Neural cell (in vitro differentiated cells): Measurements from ENCODE around the gene SEC22A.

ENCODE experiments used
- EP300 ChIP-seq: fragments of 450-650 bp; conservative IDR thresholded peaks from 2 replicates; pipeline ENCODE4 v1.6.1; 2014; ENCODE audit warnings: antibody characterized with exemption, mild to moderate bottlenecking, moderate library complexity; ENCODE audit not compliant: poor library complexity, severe bottlenecking
- EZH2 ChIP-seq: fragments of 200-600, 300-800 bp; shearing (Covaris generic), sonication (generic); IDR thresholded peaks from 2 replicates; pipeline ENCODE4 v1.6.1; 2014; ENCODE audit warnings: antibody characterized with exemption, low read length, borderline replicate concordance, mild to moderate bottlenecking; ENCODE audit not compliant: insufficient read depth, poor library complexity, severe bottlenecking
- MXI1 ChIP-seq: fragments of 450-650 bp; conservative IDR thresholded peaks from 2 replicates; pipeline ENCODE4 v1.6.1; 2014; ENCODE audit warnings: antibody characterized with exemption, mild to moderate bottlenecking; ENCODE audit not compliant: poor library complexity, severe bottlenecking
- POLR2AphosphoS5 ChIP-seq: IDR thresholded peaks from 2 replicates; pipeline ENCODE4 v1.6.1; 2012
- RAD21 ChIP-seq: fragments of 450-650 bp; conservative IDR thresholded peaks from 2 replicates; pipeline ENCODE4 v1.6.1; 2014; ENCODE audit warnings: antibody characterized with exemption, mild to moderate bottlenecking, moderate library complexity
- SMC3 ChIP-seq: fragments of 450-650 bp; conservative IDR thresholded peaks from 2 replicates; pipeline ENCODE4 v1.6.1; 2014; ENCODE audit warnings: antibody characterized with exemption, mild to moderate bottlenecking, moderate library complexity; ENCODE audit not compliant: poor library complexity
- TAF1 ChIP-seq: IDR thresholded peaks from 2 replicates; pipeline ENCODE4 v1.6.1; 2012; ENCODE audit warnings: low read depth
- TF ChIP-seq, protein P1 (sequence below): fragments of 450-650 bp; IDR thresholded peaks from 2 replicates; pipeline ENCODE4 v1.5.1; 2014; ENCODE audit warnings: antibody characterized with exemption, mild to moderate bottlenecking, moderate library complexity; ENCODE audit not compliant: poor library complexity, severe bottlenecking
- TF ChIP-seq, protein P2 (sequence below): IDR thresholded peaks from 2 replicates; pipeline ENCODE4 v1.6.1; 2012; ENCODE audit warnings: borderline replicate concordance

- TF ChIP-seq, protein P1, sequence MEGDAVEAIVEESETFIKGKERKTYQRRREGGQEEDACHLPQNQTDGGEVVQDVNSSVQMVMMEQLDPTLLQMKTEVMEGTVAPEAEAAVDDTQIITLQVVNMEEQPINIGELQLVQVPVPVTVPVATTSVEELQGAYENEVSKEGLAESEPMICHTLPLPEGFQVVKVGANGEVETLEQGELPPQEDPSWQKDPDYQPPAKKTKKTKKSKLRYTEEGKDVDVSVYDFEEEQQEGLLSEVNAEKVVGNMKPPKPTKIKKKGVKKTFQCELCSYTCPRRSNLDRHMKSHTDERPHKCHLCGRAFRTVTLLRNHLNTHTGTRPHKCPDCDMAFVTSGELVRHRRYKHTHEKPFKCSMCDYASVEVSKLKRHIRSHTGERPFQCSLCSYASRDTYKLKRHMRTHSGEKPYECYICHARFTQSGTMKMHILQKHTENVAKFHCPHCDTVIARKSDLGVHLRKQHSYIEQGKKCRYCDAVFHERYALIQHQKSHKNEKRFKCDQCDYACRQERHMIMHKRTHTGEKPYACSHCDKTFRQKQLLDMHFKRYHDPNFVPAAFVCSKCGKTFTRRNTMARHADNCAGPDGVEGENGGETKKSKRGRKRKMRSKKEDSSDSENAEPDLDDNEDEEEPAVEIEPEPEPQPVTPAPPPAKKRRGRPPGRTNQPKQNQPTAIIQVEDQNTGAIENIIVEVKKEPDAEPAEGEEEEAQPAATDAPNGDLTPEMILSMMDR: no peak
- no peak for TF ChIP-seq EP300
- no peak for TF ChIP-seq EZH2
- TF ChIP-seq POLR2AphosphoS5: no peak
- no peak for TF ChIP-seq SMC3
- TF ChIP-seq, protein P2, sequence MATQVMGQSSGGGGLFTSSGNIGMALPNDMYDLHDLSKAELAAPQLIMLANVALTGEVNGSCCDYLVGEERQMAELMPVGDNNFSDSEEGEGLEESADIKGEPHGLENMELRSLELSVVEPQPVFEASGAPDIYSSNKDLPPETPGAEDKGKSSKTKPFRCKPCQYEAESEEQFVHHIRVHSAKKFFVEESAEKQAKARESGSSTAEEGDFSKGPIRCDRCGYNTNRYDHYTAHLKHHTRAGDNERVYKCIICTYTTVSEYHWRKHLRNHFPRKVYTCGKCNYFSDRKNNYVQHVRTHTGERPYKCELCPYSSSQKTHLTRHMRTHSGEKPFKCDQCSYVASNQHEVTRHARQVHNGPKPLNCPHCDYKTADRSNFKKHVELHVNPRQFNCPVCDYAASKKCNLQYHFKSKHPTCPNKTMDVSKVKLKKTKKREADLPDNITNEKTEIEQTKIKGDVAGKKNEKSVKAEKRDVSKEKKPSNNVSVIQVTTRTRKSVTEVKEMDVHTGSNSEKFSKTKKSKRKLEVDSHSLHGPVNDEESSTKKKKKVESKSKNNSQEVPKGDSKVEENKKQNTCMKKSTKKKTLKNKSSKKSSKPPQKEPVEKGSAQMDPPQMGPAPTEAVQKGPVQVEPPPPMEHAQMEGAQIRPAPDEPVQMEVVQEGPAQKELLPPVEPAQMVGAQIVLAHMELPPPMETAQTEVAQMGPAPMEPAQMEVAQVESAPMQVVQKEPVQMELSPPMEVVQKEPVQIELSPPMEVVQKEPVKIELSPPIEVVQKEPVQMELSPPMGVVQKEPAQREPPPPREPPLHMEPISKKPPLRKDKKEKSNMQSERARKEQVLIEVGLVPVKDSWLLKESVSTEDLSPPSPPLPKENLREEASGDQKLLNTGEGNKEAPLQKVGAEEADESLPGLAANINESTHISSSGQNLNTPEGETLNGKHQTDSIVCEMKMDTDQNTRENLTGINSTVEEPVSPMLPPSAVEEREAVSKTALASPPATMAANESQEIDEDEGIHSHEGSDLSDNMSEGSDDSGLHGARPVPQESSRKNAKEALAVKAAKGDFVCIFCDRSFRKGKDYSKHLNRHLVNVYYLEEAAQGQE: no peak
- TF ChIP-seq RAD21: no peak
- no peak for TF ChIP-seq TAF1
- TF ChIP-seq MXI1: no peak
These were observed 93.6 kb downstream of the SEC22A start for GRCh38 chr3:123295171-123295900.
